Endothelial cell of umbilical vein (primary cell): ENCODE results near the gene ERBIN. TPM values are rescaled to one million over a fixed set of nuclear protein-coding genes. Genes with fewer than 3 reads are reported as not detected.

Experiments used
- BruUV-seq: library from RNA; stranded (reverse); fragments of 400-500 nt; replicated peaks from 2 replicates; lab custom pipeline; 2021; lab: Mats Ljungman, UMichigan
- CTCF ChIA-PET: fragments of 300-600, 350-600 bp; sonication (Branson Sonifier 250); formaldehyde crosslinking; loops from one replicate; lab custom pipeline; 2021; ENCODE audit warnings: antibody characterized with exemption, inconsistent platforms; lab: Charles Lee
- POLR2A ChIA-PET: fragments of 300-600, 350-600 bp; sonication (Branson Sonifier 250); formaldehyde crosslinking; loops from one replicate; lab custom pipeline; 2021; ENCODE audit warnings: antibody characterized with exemption, inconsistent platforms; lab: Charles Lee
- DNase-seq: peaks from one replicate; pipeline ENCODE4 v3.0.0-alpha.2; 2011; ENCODE audit warnings: low read depth, low spot score
- FAIRE-seq: peaks from 2 replicates; lab custom pipeline; 2011; peaks lifted over from hg19 to GRCh38; lab: Jason Lieb, UNC
- H2AFZ ChIP-seq: 2 replicates; pipeline ENCODE4 v1.6.0; 2012; ENCODE audit warnings: low read depth, low read length, control low read depth, inconsistent platforms
- H3K27ac ChIP-seq: 2 replicates; pipeline ENCODE4 v1.5.1; 2011; ENCODE audit warnings: low read depth, mild to moderate bottlenecking, control low read depth, low read length, moderate library complexity; ENCODE audit not compliant: insufficient read depth
- H3K27me3 ChIP-seq, 2 experiments: 2 replicates each; pipeline versions ENCODE4 v1.6.0 to v1.6.1; 2011; ENCODE audit warnings: low read length in 2 of 2, mixed read lengths in 1 of 2; ENCODE audit not compliant: control insufficient read depth in 2 of 2, insufficient read depth in 2 of 2
- H3K36me3 ChIP-seq, 2 experiments: 2 replicates in 1 of 2; 3 replicates in 1 of 2; pipeline ENCODE4 v1.5.1; 2011; ENCODE audit warnings: low read length in 2 of 2, mild to moderate bottlenecking in 1 of 2, moderate library complexity in 1 of 2; ENCODE audit not compliant: control insufficient read depth in 2 of 2, insufficient read depth in 2 of 2; ENCODE audit errors: extremely low read depth in 1 of 2
- H3K4me1 ChIP-seq: 3 replicates; pipeline ENCODE4 v1.5.1; 2011; ENCODE audit warnings: mild to moderate bottlenecking, low read length; ENCODE audit not compliant: control insufficient read depth, insufficient read depth; ENCODE audit errors: extremely low read depth
- H3K4me2 ChIP-seq: 2 replicates; pipeline ENCODE4 v1.6.1; 2011; ENCODE audit warnings: low read length, control low read depth, mixed read lengths; ENCODE audit not compliant: insufficient read depth
- H3K4me3 ChIP-seq, 3 experiments: fragments of 200-600 bp in 1 of 3; sonication (generic), shearing (Covaris generic) in 1 of 3; replicated peaks in 1 of 3; 2 replicates each; pipeline ENCODE4 v1.5.1; 2011 to 2016; ENCODE audit warnings: control low read depth in 3 of 3, low read length in 3 of 3, mild to moderate bottlenecking in 2 of 3, inconsistent platforms in 1 of 3, low read depth in 1 of 3, moderate library complexity in 1 of 3; ENCODE audit not compliant: insufficient read depth in 1 of 3
- H3K79me2 ChIP-seq: 2 replicates; pipeline ENCODE4 v1.6.0; 2012; ENCODE audit warnings: low read length, inconsistent platforms; ENCODE audit not compliant: control insufficient read depth, insufficient read depth
- H3K9ac ChIP-seq: replicated peaks from 2 replicates; pipeline ENCODE3; 2011; ENCODE audit warnings: low read length, control low read depth; ENCODE audit not compliant: insufficient read depth; ENCODE audit errors: extremely low read depth
- H3K9me1 ChIP-seq: replicated peaks from 3 replicates; pipeline ENCODE4 v1.6.0; 2011; ENCODE audit warnings: mild to moderate bottlenecking, low read length; ENCODE audit not compliant: control insufficient read depth, insufficient read depth; ENCODE audit errors: extremely low read depth
- H3K9me3 ChIP-seq: replicated peaks from 2 replicates; pipeline ENCODE4 v1.5.1; 2012; ENCODE audit warnings: low read length, inconsistent platforms; ENCODE audit not compliant: control insufficient read depth, insufficient read depth
- H4K20me1 ChIP-seq: replicated peaks from 2 replicates; pipeline ENCODE3; 2011; ENCODE audit warnings: mild to moderate bottlenecking, low read length; ENCODE audit not compliant: control insufficient read depth, insufficient read depth; ENCODE audit errors: extremely low read depth
- CTCF ChIP-seq, 2 donors: IDR thresholded peaks; 1 replicate in 1 of 2; 2 replicates in 1 of 2; pipeline ENCODE4 v1.5.1; 2011; ENCODE audit warnings: low read length in 2 of 2, mild to moderate bottlenecking in 2 of 2, moderate library complexity in 2 of 2, control low read depth in 1 of 2, inconsistent platforms in 1 of 2, low read depth in 1 of 2; ENCODE audit not compliant: insufficient read depth in 1 of 2; ENCODE audit errors: extremely low read depth in 1 of 2
- EZH2 ChIP-seq: IDR thresholded peaks from 2 replicates; pipeline ENCODE4 v1.6.1; 2012; ENCODE audit warnings: borderline replicate concordance, low read depth, mild to moderate bottlenecking, moderate library complexity, low read length, inconsistent platforms; ENCODE audit not compliant: severe bottlenecking
- FOS ChIP-seq: IDR thresholded peaks from 2 replicates; pipeline ENCODE4 v1.6.1; 2011; ENCODE audit warnings: mild to moderate bottlenecking, low read length, moderate library complexity, borderline replicate concordance; ENCODE audit not compliant: insufficient read depth
- GATA2 ChIP-seq: IDR thresholded peaks from 2 replicates; pipeline ENCODE4 v1.7.0; 2011; ENCODE audit warnings: low read depth, mild to moderate bottlenecking, moderate library complexity, mixed read lengths, low read length; ENCODE audit not compliant: insufficient read length, insufficient read depth
- JUN ChIP-seq: IDR thresholded peaks from 2 replicates; pipeline ENCODE4 v1.6.1; 2011; ENCODE audit warnings: borderline replicate concordance, low read depth; ENCODE audit not compliant: insufficient read length, insufficient read depth
- MAX ChIP-seq: IDR thresholded peaks from 2 replicates; pipeline ENCODE4 v1.6.1; 2011; ENCODE audit not compliant: insufficient read depth, insufficient read length
- MYC ChIP-seq: IDR thresholded peaks from one replicate; pipeline ENCODE4 v1.6.1; 2011; ENCODE audit warnings: mild to moderate bottlenecking, low read depth, low read length
- POLR2A ChIP-seq: IDR thresholded peaks from 2 replicates; pipeline ENCODE4 v1.6.1; 2012; ENCODE audit warnings: low read depth, mild to moderate bottlenecking, control low read depth, low read length
- POLR2AphosphoS5 ChIP-seq: IDR thresholded peaks from 2 replicates; pipeline ENCODE4 v1.6.1; 2012; ENCODE audit warnings: low read depth, mild to moderate bottlenecking, control low read depth, low read length, moderate library complexity; ENCODE audit not compliant: insufficient read depth
- dilution Hi-C: fragments of 300-500 bp; cut with MboI; formaldehyde crosslinking; loops from one replicate; pipeline ENCODE4 v1.15.0; 2019; ENCODE audit warnings: low sequenced_read_pairs; ENCODE audit not compliant: extremely low pct_ligation_motif_present
- intact Hi-C: fragments of 100-400 bp; cut with micrococcal nuclease; formaldehyde crosslinking; loops from one replicate; pipeline ENCODE4 v1.10.0; 2022
- polyA plus RNA-seq, 4 experiments: library from polyadenylated mRNA; depleted of rRNA in 3 of 4; stranded (reverse) in 3 of 4; unstranded in 1 of 4; fragments of >200 nt; gene quantifications; 2 replicates each; pipeline versions ENCODE4 v1.2.1 to v1.2.3, GENCODE V29; 2011 to 2012; ENCODE audit warnings: missing spikeins in 1 of 4
- total RNA-seq: library from RNA; stranded (reverse); gene quantifications from 2 replicates; pipeline ENCODE4 v1.2.3, GENCODE V29; 2021

ERBIN gene
- total and polyA plus RNA-seq, 2 donors (not counting 3 experiments of a cell fraction or from before 2014, with no cell fraction given), result 8.1 to 55.6 TPM

- Histone ChIP-seq H3K27me3 (no peaks in the 10 kb centered on the region), H3K79me2 (peaks cover 60% of the 10 kb centered on the region), H3K9me1 (no peaks in the 10 kb centered on the region), H3K9me3 (no peaks in the 10 kb centered on the region), H3K9ac (no peak overlapping the region), H3K4me2 (no peak overlapping the region), H3K4me1 (peaks cover 2% of the 10 kb centered on the region), H3K4me3 (no peak overlapping the region), H3K36me3 (no peaks in the 10 kb centered on the region), H3K27ac (no peak overlapping the region), H4K20me1 (peaks cover 3% of the 10 kb centered on the region), H2AFZ (no peak overlapping the region)
- FAIRE-seq, result no peak
- no peak for TF ChIP-seq POLR2A
- no peak for TF ChIP-seq FOS
- ChIA-PET POLR2A (no interaction called here), CTCF (no interaction called here)
- BruUV-seq, result no TSS peak
- dilution Hi-C loops (no loop called here), intact Hi-C loops (no loop called here)
- no peak for DNase-seq
Measured at GRCh38 chr5:65981969-65982619, 55.7 kb downstream of the ERBIN start.

GRCh38 chr5:65982635-65983034, 56.3 kb downstream of the ERBIN start:
- Histone ChIP-seq H3K9me1 (no peaks in the 10 kb centered on the region), H3K9me3 (no peaks in the 10 kb centered on the region), H3K9ac (no peak overlapping the region), H3K4me1 (peaks cover 2% of the 10 kb centered on the region), H3K27ac (no peak overlapping the region), H3K36me3 (no peaks in the 10 kb centered on the region), H2AFZ (no peak overlapping the region), H3K4me3 (no peak overlapping the region), H3K79me2 (peaks cover 64% of the 10 kb centered on the region), H3K4me2 (no peak overlapping the region), H4K20me1 (peaks cover 3% of the 10 kb centered on the region), H3K27me3 (no peaks in the 10 kb centered on the region)
- POLR2A ChIA-PET, result no interaction called here
- no peak for DNase-seq
- intact Hi-C loops, result no loop called here
- CTCF ChIA-PET, result no interaction called here
- FAIRE-seq, result no peak
- TF ChIP-seq POLR2A (no peak), POLR2AphosphoS5 (no peak), FOS (no peak), JUN (no peak), GATA2 (no peak), CTCF (IDR thresholded peaks at IDR 0.05; ENCODE audit: extremely low read depth in 1 of 2, insufficient read depth in 1 of 2, low read depth in 1 of 2, low read length in 2 of 2) (no peak), MYC (no peak), EZH2 (no peak), MAX (no peak)
- dilution Hi-C loops, result no loop called here
- BruUV-seq, result no TSS peak
